ENCODE measurements around the gene CDC34. TPM values are rescaled to one million over a fixed set of nuclear protein-coding genes. Genes with fewer than 3 reads are reported as not detected.

The CDC34 gene
- total and polyA plus RNA-seq, 2 experiments from 2014 or later, result 207 to 247 TPM

- DNase-seq (ENCODE audit: low read depth in 1 of 2, low spot score in 1 of 2), result no peak
- Histone ChIP-seq H3K4me1 (ENCODE audit: low read depth) (peaks cover 21% of the 10 kb centered on the region), H3K4me3 (no peak overlapping the region), H3K27ac (no peak overlapping the region), H3K27me3 (no peaks in the 10 kb centered on the region), H3K9me3 (ENCODE audit: low read depth) (no peaks in the 10 kb centered on the region), H3K36me3 (peaks cover 11% of the 10 kb centered on the region)
- no peak for TF ChIP-seq CTCF (IDR thresholded peaks at IDR 0.05; ENCODE audit: low read depth, low read length)
Observed at GRCh38 chr19:579111-579841, 47.7 kb downstream of the CDC34 start.

- no peak for DNase-seq (ENCODE audit: low read depth in 1 of 2, low spot score in 1 of 2)
- Histone ChIP-seq H3K4me3 (no peak overlapping the region), H3K36me3 (peaks cover 11% of the 10 kb centered on the region), H3K27me3 (no peaks in the 10 kb centered on the region), H3K4me1 (ENCODE audit: low read depth) (peaks cover 16% of the 10 kb centered on the region), H3K27ac (no peak overlapping the region), H3K9me3 (ENCODE audit: low read depth) (no peaks in the 10 kb centered on the region)
- TF ChIP-seq CTCF (IDR thresholded peaks at IDR 0.05; ENCODE audit: low read depth, low read length), result no peak
Observed at GRCh38 chr19:579842-580155, 48.2 kb downstream of the CDC34 start.

- H3K9me3 ChIP-seq (ENCODE audit: low read depth), result no peaks in the 10 kb centered on the region
- no peak for TF ChIP-seq CTCF (IDR thresholded peaks at IDR 0.05; ENCODE audit: low read depth, low read length)
- H3K4me3 ChIP-seq, result no peak overlapping the region
- H3K4me1 ChIP-seq (ENCODE audit: low read depth), result peaks cover 10% of the 10 kb centered on the region
- H3K27me3 ChIP-seq, result no peaks in the 10 kb centered on the region
- no peak overlapping the region for H3K27ac ChIP-seq
- peaks cover 11% of the 10 kb centered on the region for H3K36me3 ChIP-seq
- no peak for DNase-seq (ENCODE audit: low read depth in 1 of 2, low spot score in 1 of 2)
Observed at GRCh38 chr19:580274-580835, 48.8 kb downstream of the CDC34 start.

GRCh38 chr19:581399-582111, 50.0 kb downstream of the CDC34 start:
- Histone ChIP-seq H3K36me3 (peaks cover 11% of the 10 kb centered on the region), H3K9me3 (ENCODE audit: low read depth) (no peaks in the 10 kb centered on the region), H3K4me3 (no peak overlapping the region), H3K27me3 (no peaks in the 10 kb centered on the region), H3K4me1 (ENCODE audit: low read depth) (no peaks in the 10 kb centered on the region), H3K27ac (no peak overlapping the region)
- DNase-seq (ENCODE audit: low read depth in 1 of 2, low spot score in 1 of 2), result no peak
- TF ChIP-seq CTCF (IDR thresholded peaks at IDR 0.05; ENCODE audit: low read depth, low read length), result no peak

- Histone ChIP-seq H3K27me3 (no peaks in the 10 kb centered on the region), H3K4me3 (no peak overlapping the region), H3K36me3 (peaks cover 11% of the 10 kb centered on the region), H3K27ac (no peak overlapping the region), H3K4me1 (ENCODE audit: low read depth) (no peaks in the 10 kb centered on the region), H3K9me3 (ENCODE audit: low read depth) (no peaks in the 10 kb centered on the region)
- no peak for TF ChIP-seq CTCF (IDR thresholded peaks at IDR 0.05; ENCODE audit: low read depth, low read length)
- peak in 1 of 2 donors; percentile 37 for DNase-seq (ENCODE audit: low read depth in 1 of 2, low spot score in 1 of 2)
Observed at GRCh38 chr19:582497-583197, 51.1 kb downstream of the CDC34 start.

All from cardiac muscle cell (in vitro differentiated cells and primary cell).